Coronary artery (tissue), 2 donors: ENCODE results near the gene RAD51B.

Experiments
- DNase-seq: peaks from one replicate; pipeline ENCODE4 v3.0.0-alpha.2; 2017; ENCODE audit warnings: low spot score
- H3K27ac ChIP-seq, 2 donors: fragments of 200-600 bp; sonication (generic); one replicate each; pipeline ENCODE4 v1.5.1; 2016 to 2019
- H3K4me3 ChIP-seq: fragments of 200-600 bp; sonication (generic); 2 replicates; pipeline ENCODE4 v1.5.1; 2016; ENCODE audit warnings: mild to moderate bottlenecking, moderate library complexity
- CTCF ChIP-seq: fragments of 200-600 bp; sonication (generic); IDR thresholded peaks from one replicate; pipeline ENCODE4 v1.5.1; 2019; ENCODE audit warnings: antibody characterized with exemption

RAD51B gene

GRCh38 chr14:68141281-68142088 is 321.9 kb downstream of the RAD51B start:
- H3K4me3 ChIP-seq = no peak overlapping the region
- no peak for TF ChIP-seq CTCF
- H3K27ac ChIP-seq = peak overlapping the region; percentile 8 to 65
- no peak for DNase-seq

- Histone ChIP-seq H3K4me3 (no peak overlapping the region), H3K27ac (peak overlapping the region; percentile 43 to 83)
- TF ChIP-seq CTCF = no peak
- peak; percentile 80 for DNase-seq
These were observed 323.8 kb downstream of the RAD51B start for GRCh38 chr14:68143341-68143841.

GRCh38 chr14:68144051-68144681 is 324.6 kb downstream of the RAD51B start:
- no peak for DNase-seq
- H3K4me3 ChIP-seq = no peak overlapping the region
- TF ChIP-seq CTCF = no peak
- peak overlapping the region; percentile 43 to 83 for H3K27ac ChIP-seq

- TF ChIP-seq CTCF = no peak
These were observed 325.5 kb downstream of the RAD51B start for GRCh38 chr14:68145036-68145435.

GRCh38 chr14:68145539-68145938 is 326.0 kb downstream of the RAD51B start:
- Histone ChIP-seq H3K27ac (peak overlapping the region in 1 of 2 donors; percentile 52), H3K4me3 (no peak overlapping the region)
- DNase-seq = no peak
- no peak for TF ChIP-seq CTCF

More at GRCh38 chr14:68145036-68145435, 325.5 kb downstream of the RAD51B start:
- no peak overlapping the region for H3K4me3 ChIP-seq
- DNase-seq = no peak
- H3K27ac ChIP-seq = peak overlapping the region in 1 of 2 donors; percentile 52

- Histone ChIP-seq H3K27ac (peak overlapping the region; percentile 0 to 57), H3K4me3 (no peak overlapping the region)
- TF ChIP-seq CTCF = no peak
- no peak for DNase-seq
These were observed 327.2 kb downstream of the RAD51B start for GRCh38 chr14:68146818-68147217.
